Measurements from ENCODE around the gene CD53.

GRCh38 chr1:110945626-110946025, 72.7 kb downstream of the CD53 start:
- TF ChIP-seq EZH2 (IDR thresholded peaks at IDR 0.05; ENCODE audit: borderline replicate concordance, low read depth, low read length, severe bottlenecking) (no peak), CTCF (IDR thresholded peaks at IDR 0.05; ENCODE audit: borderline replicate concordance, extremely low read depth, low read length, poor library complexity, severe bottlenecking) (no peak)
